WI38 (cell line): Measurements from ENCODE around the gene AURKAIP1.

Experiments used
- H3K4me3 ChIP-seq: 2 replicates; pipeline ENCODE4 v1.5.1; 2011; ENCODE audit warnings: low read depth, mild to moderate bottlenecking, control low read depth, low read length
- TF ChIP-seq, protein P1 (sequence below): IDR thresholded peaks from 2 replicates; pipeline ENCODE4 v1.5.1; 2012; ENCODE audit warnings: low read depth, mild to moderate bottlenecking, control low read depth, low read length

AURKAIP1 gene

DNA sequence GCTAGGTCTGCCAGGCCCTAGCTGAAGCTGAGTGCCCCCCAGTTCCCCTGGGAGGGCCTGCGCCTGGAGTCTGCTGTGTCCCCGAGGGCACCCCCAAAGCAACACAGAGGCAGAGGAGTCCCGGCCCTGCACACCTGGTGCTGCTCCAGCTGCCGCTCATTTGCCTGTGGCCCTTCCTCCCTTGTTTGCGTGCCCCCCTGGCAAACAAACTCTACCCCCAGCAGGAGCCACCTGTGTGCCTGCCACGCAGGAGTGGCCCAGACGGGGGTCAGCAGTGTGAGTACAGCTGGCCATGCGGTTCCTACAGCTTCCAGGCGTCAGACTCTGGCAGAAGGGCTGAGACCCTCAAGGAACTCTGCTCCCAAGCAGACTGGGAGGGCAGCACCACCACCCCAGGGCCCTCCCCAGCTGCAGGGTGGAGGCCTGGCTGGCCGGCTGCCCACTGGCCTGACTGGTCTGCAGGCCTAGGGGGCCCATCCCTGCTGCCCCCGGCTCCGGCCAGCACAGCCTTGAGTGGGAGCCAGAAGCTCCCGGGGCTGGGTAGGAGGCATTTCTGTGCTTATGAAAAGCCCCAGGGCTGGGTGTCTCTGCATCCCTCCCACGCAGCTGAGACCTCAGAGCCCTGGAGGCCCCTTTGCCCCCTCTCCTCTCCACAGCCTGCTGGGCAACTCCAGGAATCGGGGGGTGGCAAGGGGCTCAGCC is 44.5 kb downstream of the AURKAIP1 start:
- TF ChIP-seq, protein P1, sequence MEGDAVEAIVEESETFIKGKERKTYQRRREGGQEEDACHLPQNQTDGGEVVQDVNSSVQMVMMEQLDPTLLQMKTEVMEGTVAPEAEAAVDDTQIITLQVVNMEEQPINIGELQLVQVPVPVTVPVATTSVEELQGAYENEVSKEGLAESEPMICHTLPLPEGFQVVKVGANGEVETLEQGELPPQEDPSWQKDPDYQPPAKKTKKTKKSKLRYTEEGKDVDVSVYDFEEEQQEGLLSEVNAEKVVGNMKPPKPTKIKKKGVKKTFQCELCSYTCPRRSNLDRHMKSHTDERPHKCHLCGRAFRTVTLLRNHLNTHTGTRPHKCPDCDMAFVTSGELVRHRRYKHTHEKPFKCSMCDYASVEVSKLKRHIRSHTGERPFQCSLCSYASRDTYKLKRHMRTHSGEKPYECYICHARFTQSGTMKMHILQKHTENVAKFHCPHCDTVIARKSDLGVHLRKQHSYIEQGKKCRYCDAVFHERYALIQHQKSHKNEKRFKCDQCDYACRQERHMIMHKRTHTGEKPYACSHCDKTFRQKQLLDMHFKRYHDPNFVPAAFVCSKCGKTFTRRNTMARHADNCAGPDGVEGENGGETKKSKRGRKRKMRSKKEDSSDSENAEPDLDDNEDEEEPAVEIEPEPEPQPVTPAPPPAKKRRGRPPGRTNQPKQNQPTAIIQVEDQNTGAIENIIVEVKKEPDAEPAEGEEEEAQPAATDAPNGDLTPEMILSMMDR = no peak
- no peak overlapping the region for H3K4me3 ChIP-seq

DNA sequence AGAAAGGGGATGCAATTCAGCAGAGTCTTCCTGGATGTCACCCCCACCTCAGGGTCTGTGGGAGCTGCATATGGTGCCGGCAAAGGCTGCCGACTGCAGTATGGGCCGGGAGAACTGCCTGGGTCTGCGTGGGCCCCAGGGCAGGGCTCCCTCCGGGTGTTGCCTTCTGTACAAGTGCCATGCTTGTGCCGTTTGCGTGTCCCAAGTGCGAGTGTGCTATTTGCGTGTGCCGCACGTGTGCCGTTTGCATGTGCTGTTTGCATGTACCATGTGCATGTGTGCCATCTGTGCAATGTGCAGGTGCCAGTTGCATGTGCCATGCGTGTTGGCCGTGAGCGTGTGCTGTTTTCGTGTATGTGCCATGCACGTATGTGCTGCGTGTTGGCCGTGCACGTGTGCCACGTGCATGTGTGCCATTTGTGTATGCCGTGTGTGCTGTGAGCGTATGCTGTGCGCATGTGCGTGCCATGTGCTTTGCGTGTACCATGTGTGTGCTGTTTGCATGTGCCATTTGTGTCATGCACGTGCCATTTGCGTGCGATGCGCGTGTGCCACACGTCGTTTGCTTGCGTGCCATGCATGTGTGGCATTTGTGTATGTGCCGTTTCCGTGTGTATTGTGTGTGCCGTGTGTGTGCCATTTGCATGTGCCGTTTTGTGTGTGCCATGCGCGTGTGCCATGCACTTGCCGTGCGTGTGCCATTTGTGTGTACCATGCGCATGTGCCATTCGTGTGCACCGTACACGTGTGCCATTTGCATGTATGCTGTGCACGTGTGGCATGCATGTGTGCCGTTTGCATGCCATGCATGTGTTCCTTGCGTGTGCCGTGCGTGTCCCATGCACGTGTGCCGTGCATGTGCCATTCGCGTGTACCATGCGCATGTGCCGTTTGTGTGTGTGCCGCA is 45.5 kb downstream of the AURKAIP1 start:
- H3K4me3 ChIP-seq = no peak overlapping the region
- TF ChIP-seq, protein P1 = no peak

DNA sequence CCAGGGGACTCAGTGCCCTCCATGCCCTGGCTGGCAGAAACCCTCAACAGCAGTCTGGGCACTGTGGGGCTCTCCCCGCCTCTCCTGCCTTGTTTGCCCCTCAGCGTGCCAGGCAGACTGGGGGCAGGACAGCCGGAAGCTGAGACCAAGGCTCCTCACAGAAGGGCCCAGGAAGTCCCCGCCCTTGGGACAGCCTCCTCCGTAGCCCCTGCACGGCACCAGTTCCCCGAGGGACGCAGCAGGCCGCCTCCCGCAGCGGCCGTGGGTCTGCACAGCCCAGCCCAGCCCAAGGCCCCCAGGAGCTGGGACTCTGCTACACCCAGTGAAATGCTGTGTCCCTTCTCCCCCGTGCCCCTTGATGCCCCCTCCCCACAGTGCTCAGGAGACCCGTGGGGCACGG is 46.8 kb downstream of the AURKAIP1 start:
- H3K4me3 ChIP-seq = no peak overlapping the region
- TF ChIP-seq, protein P1 = no peak

DNA sequence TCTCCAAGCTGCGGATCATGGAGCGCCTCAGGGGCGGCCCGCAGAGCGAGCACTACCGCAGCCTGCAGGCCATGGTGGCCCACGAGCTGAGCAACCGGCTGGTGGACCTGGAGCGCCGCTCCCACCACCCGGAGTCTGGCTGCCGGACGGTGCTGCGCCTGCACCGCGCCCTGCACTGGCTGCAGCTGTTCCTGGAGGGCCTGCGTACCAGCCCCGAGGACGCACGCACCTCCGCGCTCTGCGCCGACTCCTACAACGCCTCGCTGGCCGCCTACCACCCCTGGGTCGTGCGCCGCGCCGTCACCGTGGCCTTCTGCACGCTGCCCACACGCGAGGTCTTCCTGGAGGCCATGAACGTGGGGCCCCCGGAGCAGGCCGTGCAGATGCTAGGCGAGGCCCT is 47.7 kb downstream of the AURKAIP1 start:
- no peak overlapping the region for H3K4me3 ChIP-seq
- TF ChIP-seq, protein P1 = no peak

DNA sequence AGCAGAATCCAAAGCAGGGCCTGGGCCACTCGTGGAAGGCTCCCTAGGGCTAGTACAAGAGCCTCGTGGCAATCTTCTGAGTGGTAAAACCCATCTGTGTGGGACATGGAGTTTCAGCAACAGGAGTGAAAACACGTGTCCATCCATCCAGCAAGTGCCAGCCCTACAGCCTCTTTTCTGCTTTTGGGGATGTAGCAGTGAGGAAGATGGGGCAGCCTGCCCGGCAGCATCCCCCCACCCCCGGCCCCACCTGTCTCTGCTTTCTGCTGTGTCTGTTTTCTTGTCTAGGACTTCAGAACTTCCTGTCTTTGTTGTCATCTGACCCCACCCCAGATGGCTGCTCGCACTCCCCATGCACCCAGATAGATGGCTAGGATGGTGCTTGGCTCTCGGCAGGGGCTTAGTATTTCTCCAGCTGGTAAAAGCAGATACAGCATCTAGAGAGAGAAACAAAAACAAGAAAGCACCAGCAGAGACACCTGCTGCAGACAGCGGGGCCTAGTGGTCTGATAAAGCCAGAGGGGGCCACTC is 48.9 kb downstream of the AURKAIP1 start:
- TF ChIP-seq, protein P1 = no peak
- no peak overlapping the region; the same call in 1 of the 2 replicates for H3K4me3 ChIP-seq

DNA sequence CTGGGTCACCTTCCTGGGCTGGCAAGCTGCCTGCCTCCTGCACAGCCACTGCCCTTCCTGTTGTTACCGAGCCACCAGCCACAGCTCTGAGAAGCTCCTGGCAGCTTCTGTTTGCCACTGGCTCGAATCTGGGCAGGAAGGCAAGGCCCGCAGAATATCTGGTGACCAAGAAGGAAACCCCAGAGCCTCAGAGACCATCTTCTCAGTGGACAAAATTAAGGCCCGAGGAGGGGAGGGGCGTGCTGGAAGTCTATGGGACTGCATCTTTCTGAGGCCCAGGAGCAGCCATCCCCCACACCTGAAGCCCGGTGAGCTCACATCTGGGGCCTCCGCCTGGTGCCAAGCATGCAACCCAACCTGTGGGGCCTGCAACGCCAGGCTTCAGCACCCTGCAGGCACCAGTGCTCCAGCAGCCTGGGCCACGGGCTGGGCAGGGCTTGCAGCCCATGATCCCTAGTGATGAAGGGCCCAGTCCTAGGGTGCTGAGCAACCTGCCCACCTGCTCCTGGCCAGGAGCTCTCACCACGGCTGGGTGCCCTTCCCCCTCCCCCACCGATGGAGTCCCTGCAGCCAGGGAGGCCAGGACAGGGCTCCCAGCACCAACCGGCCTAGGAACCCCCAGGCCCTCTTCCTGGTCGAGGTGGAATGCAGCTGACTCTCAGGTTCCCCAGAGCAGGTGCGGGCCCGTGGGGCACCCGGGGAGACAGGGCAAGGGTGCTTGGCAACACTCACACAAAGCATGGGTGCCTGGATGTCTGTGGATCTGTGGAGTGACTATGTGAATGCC is 49.5 kb downstream of the AURKAIP1 start:
- TF ChIP-seq, protein P1 = no peak
- H3K4me3 ChIP-seq = peak overlapping the region; percentile 83
